ENCODE measurements around the gene C1QTNF2.

Gene C1QTNF2

GRCh38 chr5:160375701-160376100, 5.3 kb upstream of the C1QTNF2 start:
- DNase-seq (ENCODE audit: extremely low read depth in 1 of 2, low read depth in 1 of 2): no peak

DNA sequence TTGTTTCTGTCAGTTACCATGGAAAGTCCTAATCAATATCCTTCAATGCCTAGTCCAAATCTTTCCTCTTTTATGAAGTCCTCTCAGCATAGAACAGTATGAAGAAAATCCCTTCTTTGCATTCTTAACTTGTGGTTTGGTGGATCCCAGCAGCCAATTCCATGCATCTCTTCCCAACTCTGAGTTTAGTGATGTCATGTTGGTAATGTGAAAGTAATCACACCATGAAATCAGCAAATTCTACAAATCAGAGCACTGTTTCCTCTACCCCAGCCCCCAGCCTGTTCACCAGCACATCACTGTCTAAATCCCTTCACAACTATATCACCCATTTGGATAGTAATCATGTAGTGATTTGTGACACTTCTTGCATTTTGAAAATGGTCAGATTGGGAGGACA, 4.7 kb upstream of the C1QTNF2 start:
- no peak for DNase-seq (ENCODE audit: extremely low read depth in 1 of 2, low read depth in 1 of 2)

DNA sequence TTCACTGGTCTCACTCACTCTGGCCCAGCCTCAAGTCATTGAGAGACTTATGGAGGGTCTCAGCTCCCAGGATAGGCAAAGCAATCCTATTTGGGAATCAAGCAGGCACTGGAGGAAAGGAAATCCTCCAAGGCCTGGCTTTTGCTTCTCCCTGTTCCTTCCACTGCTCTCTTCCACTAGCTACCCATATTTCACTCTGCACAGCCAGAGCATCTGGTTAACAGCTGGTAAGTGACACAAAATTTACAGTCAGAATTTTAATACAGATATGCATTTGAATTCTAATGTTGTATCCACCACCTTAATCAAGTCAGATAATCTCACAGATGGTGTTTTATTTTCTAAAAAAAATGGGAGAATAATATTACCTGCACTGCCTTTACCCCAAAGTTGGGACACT, 868 bp upstream of the C1QTNF2 start:
- no peak for DNase-seq (ENCODE audit: extremely low read depth in 1 of 2, low read depth in 1 of 2)

- DNase-seq (ENCODE audit: extremely low read depth in 1 of 2, low read depth in 1 of 2): no peak
These were observed 248 bp upstream of the C1QTNF2 start for GRCh38 chr5:160370713-160371034.

DNA sequence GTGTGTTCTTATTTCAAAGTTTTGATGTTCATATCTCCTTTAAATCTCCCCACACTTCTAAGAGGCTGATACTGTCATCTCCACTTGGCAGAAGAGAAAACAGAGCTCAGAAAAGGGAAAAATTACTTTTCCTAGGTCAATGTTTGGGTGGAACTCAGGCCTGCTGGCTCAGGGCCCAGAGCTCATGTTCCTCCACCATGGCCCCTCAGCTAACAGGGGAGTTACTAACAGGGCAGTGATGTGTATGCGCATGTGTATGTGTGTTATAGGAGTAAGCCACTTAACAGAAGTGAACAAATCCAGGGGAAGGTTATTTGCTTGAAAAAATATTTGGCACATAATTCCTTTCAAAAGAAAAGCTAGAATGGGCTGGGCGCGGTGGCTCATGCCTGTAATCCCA, 2.5 kb downstream of the C1QTNF2 start:
- no peak for DNase-seq (ENCODE audit: extremely low read depth in 1 of 2, low read depth in 1 of 2)

DNA sequence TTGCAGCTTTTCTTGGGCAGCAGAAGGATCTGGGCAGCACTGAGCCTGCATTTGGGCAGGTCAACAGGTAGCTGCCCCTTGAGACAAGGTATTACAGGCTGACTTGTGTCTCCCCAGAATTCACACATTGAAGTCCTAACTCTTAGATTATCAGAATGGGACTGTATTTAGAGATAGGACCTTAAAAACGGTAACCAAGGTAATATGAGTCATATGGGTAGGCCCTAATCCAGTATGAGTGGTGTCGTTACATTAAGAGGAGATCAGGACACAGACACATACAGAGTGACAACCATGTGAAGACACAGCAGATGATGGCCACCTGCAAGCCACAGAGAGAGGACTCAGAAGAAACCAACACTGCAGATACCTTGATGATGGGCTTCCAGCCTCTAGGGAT, 3.2 kb downstream of the C1QTNF2 start:
- no peak for DNase-seq (ENCODE audit: extremely low read depth in 1 of 2, low read depth in 1 of 2)

DNA sequence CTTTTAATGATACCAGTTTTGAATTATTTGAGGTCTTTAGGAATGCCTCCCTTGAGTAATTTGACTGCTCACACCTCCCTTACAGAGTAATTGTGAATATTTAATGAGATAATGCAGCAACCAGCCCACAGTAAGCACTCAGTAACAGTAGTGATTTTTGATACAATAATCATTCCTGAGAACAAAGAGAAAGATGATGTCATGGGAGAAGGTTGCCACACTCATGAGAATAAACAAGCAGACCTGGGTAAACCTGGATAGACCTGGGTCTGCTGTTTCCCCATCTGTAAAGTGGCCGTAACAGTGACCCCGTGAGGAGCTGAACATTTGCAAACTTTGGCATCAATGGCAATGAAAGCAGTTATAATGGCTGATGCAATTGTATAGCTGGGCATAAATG, 4.2 kb downstream of the C1QTNF2 start:
- no peak for DNase-seq (ENCODE audit: extremely low read depth in 1 of 2, low read depth in 1 of 2)

DNA sequence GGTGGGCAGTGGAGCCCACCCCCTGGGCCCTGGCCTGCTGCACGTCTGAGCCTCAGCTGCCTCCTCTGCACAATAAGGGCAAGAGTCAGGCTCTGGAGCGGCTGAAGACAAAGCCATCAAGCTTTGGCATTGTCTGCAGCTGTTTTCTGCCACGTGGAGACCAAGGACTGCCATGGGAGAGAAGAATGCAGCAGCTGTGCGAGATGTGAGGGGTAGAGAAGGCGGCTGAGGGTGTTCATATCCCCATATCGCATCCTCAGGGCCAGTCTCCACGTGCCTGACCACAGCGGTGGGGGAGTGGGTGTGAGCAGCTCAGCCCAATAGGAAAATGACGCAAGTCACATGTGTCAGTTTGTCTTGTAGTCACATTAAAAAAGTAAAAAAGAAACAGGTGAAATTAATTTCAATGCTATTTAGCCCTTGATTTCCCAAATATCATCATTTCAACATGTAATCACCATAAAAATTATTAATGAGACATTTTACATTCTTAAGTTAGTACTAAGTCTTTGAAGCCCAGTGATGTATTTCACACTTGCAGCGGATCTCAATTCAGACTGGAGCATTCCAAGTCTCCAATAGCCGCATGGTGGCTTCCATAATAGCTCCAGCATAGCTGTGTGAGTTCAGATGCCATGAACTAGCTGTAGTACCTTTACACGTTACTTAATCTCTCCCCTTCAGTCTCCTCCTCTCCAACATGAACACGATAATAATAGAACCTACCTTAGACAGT, 6.6 kb downstream of the C1QTNF2 start:
- no peak for DNase-seq (ENCODE audit: extremely low read depth in 1 of 2, low read depth in 1 of 2)

DNA sequence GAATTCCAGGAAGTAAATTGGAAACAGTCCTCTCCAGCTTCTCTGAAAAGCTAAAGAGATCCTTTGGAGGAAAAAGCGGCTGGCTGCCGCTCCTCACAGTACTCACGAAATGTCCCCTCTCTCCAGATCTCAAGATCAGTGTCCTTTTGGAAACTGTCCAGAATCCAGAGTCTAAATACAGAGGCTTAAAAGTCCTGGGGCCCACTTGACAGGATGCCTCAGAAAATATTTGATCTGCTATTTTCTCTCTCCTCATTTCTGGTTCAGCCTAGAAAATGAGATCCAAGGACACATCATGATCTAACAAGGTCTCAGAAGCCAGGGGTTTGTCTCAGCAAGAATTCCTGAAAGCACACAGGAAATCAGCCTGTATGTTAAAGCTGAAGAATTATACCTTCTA, 7.2 kb downstream of the C1QTNF2 start:
- no peak for DNase-seq (ENCODE audit: extremely low read depth in 1 of 2, low read depth in 1 of 2)

- DNase-seq (ENCODE audit: extremely low read depth in 1 of 2, low read depth in 1 of 2): no peak
These were observed 8.7 kb downstream of the C1QTNF2 start for GRCh38 chr5:160361624-160362228.

GRCh38 chr5:160360310-160360709, 10.1 kb downstream of the C1QTNF2 start:
- DNase-seq (ENCODE audit: extremely low read depth in 1 of 2, low read depth in 1 of 2): no peak

DNA sequence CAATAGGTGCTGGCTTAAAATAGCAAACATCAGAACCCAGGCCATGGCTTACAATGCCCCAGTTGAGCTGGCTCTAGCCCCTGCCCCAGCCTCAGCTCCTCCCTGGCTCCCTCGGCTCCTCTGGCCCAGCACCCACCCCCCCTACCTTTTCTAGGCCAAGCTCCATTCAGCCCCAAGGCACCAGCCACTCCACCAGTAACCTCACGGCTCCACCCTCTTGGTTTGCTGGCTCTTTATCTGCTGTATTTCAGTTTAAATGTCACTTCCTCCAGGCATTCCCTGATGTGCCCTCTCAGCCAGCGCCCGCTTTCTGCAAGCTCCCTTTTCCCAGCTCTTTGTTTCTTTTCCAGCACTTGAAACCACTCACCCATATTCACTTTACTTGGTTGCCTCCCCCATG, 10.6 kb downstream of the C1QTNF2 start:
- no peak for DNase-seq (ENCODE audit: extremely low read depth in 1 of 2, low read depth in 1 of 2)

DNA sequence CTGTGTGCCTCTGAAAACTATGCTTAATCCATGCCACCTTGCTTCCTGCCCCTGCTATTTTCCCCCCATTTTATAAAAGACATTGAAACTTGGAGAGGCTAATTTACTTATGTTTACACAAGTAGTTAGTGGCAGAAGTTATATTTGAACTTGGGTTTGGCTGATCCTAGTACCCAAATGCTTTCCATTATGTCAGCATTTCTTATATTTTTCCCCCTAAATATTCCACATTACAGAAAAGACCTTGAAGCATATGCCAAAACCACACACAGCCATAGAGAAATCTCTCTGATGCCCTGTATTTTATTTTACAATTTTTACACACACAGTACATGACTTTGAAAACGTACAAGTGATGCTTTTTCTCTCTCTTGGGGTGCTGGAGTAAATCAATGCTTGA, 11.2 kb downstream of the C1QTNF2 start:
- DNase-seq (ENCODE audit: extremely low read depth in 1 of 2, low read depth in 1 of 2): no peak

GRCh38 chr5:160357861-160358411, 12.5 kb downstream of the C1QTNF2 start:
- DNase-seq (ENCODE audit: extremely low read depth in 1 of 2, low read depth in 1 of 2): no peak

- no peak for DNase-seq (ENCODE audit: extremely low read depth in 1 of 2, low read depth in 1 of 2)
These were observed 13.0 kb downstream of the C1QTNF2 start for GRCh38 chr5:160357394-160357793.

DNA sequence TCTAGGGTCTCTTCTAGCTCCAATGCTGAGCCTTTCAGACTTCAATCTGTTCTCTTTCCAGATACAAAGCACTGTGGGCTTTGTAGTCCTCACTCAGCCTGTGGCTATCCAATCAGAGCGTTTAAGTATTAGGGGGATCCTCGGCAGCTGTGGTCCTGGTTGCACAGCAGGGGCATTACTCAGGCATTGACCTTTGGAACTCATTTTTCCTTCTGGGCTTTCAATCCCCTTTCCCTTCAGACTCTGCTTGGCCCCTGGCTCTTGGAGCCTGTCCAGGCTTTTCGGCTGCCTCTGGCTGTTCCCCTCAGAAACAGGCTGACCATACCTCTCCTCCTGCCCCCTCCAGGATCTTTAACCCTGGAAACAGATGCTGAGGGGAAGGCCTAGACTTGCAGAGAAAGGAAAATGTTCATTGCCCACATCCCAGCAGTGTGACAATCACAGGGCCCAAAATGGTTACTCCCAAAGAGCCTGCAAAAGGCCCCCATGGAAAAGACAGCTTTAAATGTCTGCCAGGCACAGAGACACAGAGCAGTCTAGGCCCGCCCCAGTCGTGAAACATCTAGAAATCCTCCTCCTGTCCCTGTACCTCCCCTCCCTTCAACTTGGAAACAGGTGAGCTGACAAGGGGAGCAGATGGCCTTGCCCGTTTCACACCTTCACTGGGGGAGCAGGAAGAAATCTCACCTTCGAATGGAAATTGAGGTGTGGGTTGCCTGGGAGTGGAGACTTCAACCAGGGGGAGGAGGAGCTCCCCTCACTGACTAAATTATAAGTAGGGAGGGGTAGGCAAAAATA, 13.7 kb downstream of the C1QTNF2 start:
- DNase-seq (ENCODE audit: extremely low read depth in 1 of 2, low read depth in 1 of 2): no peak

DNA sequence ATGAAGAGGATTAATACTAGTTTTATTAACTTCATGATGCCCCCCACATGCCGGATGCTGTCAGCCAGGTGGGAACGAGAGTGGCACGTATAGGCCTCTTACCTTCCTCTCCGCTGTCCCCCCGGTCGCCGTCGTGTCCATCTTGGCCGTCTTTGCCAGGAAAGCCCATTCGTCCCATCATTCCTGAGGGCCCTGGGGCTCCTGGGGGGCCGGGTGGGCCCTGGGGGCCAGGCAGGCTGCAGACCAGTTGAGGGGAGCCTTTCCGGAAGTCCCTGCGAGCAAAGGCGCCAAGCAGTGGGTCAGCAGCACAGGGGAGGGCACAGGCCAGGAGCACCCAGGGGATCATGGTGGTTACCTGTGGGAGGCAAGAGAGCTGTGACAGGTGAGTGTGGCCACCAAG, 15.8 kb downstream of the C1QTNF2 start:
- no peak for DNase-seq (ENCODE audit: extremely low read depth in 1 of 2, low read depth in 1 of 2)

GRCh38 chr5:160353379-160353778, 17.0 kb downstream of the C1QTNF2 start:
- DNase-seq (ENCODE audit: extremely low read depth in 1 of 2, low read depth in 1 of 2): no peak

- DNase-seq (ENCODE audit: extremely low read depth in 1 of 2, low read depth in 1 of 2): no peak
These were observed 18.1 kb downstream of the C1QTNF2 start for GRCh38 chr5:160352308-160352707.

DNA sequence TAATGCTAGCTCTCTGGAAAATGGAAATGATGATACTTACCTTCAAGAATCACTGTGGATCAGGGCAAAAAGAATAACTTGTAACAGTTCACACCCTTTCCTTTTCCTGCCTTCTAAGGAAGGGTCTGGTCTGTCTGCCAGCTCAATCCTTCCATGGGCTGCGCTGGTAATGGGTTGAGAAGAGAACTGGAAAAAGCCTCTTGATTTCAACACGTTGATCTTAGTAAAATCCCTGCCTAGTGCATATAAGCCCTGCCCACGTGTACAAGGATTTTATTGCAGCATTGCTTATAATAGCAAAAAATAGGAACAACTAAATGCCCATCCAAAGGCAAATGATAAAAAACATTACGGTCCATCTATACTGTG, 20.5 kb downstream of the C1QTNF2 start:
- no peak for DNase-seq (ENCODE audit: extremely low read depth in 1 of 2, low read depth in 1 of 2)

- no peak for DNase-seq (ENCODE audit: extremely low read depth in 1 of 2, low read depth in 1 of 2)
These were observed 21.0 kb downstream of the C1QTNF2 start for GRCh38 chr5:160349249-160349934.
